MM.1S (cell line): ENCODE results near the gene TSG101.

Experiments
- DNase-seq: peaks from one replicate; pipeline ENCODE4 v3.0.0-alpha.2; 2015
- H2AFZ ChIP-seq: fragments of 300-600 bp; sonication (generic); 2 replicates; pipeline ENCODE4 v1.6.0; 2016; ENCODE audit warnings: antibody characterized with exemption, low read length
- H3F3A ChIP-seq: fragments of 300-600 bp; sonication (generic); 2 replicates; pipeline ENCODE4 v1.6.1; 2016; ENCODE audit warnings: mild to moderate bottlenecking, antibody characterized with exemption, low read length, moderate library complexity, mixed read lengths; ENCODE audit not compliant: insufficient read depth
- H3K27ac ChIP-seq: fragments of 300-600 bp; sonication (generic); 2 replicates; pipeline ENCODE4 v1.5.1; 2016; ENCODE audit warnings: mild to moderate bottlenecking, low read length
- H3K27me3 ChIP-seq: fragments of 300-600 bp; sonication (generic); replicated peaks from 2 replicates; pipeline ENCODE4 v1.6.0; 2016; ENCODE audit warnings: low read length; ENCODE audit not compliant: insufficient read depth
- H3K36me3 ChIP-seq: fragments of 300-600 bp; sonication (generic); replicated peaks from 2 replicates; pipeline ENCODE4 v1.6.1; 2016; ENCODE audit warnings: mild to moderate bottlenecking, low read length, mixed read lengths; ENCODE audit not compliant: insufficient read depth
- H3K4me1 ChIP-seq: fragments of 300-600 bp; sonication (generic); 2 replicates; pipeline ENCODE4 v1.6.1; 2016; ENCODE audit warnings: low read length, mixed read lengths
- H3K4me2 ChIP-seq: fragments of 300-600 bp; sonication (generic); 2 replicates; pipeline ENCODE4 v1.6.0; 2016; ENCODE audit warnings: low read depth, low read length
- H3K4me3 ChIP-seq: fragments of 300-600 bp; sonication (generic); 2 replicates; pipeline ENCODE4 v1.5.1; 2016; ENCODE audit warnings: low read length, mixed read lengths
- H3K79me2 ChIP-seq: fragments of 300-600 bp; sonication (generic); 2 replicates; pipeline ENCODE4 v1.6.1; 2016; ENCODE audit warnings: mixed run types, low read length, mixed read lengths
- H3K9ac ChIP-seq: fragments of 300-600 bp; sonication (generic); 2 replicates; pipeline ENCODE4 v1.6.1; 2016; ENCODE audit warnings: low read length, mixed read lengths
- H3K9me2 ChIP-seq: fragments of 300-600 bp; sonication (generic); replicated peaks from 2 replicates; pipeline ENCODE4 v1.6.1; 2016; ENCODE audit warnings: mild to moderate bottlenecking, low read length, mixed read lengths; ENCODE audit not compliant: insufficient read depth
- H3K9me3 ChIP-seq: fragments of 300-600 bp; sonication (generic); replicated peaks from 2 replicates; pipeline ENCODE4 v1.6.1; 2016; ENCODE audit warnings: mild to moderate bottlenecking, low read length, mixed read lengths; ENCODE audit not compliant: insufficient read depth
- H4K20me1 ChIP-seq: fragments of 300-600 bp; sonication (generic); 2 replicates; pipeline ENCODE4 v1.6.1; 2016; ENCODE audit warnings: mild to moderate bottlenecking, low read length, moderate library complexity, mixed read lengths; ENCODE audit not compliant: insufficient read depth
- EZH2 ChIP-seq: fragments of 300-600 bp; sonication (generic); optimal IDR thresholded peaks from 2 replicates; pipeline ENCODE3; 2017; ENCODE audit warnings: low read depth, mild to moderate bottlenecking, antibody characterized with exemption, low read length, mixed read lengths
- EZH2phosphoT487 ChIP-seq: fragments of 300-600 bp; sonication (generic); IDR thresholded peaks from 2 replicates; pipeline ENCODE4 v1.6.1; 2018; ENCODE audit warnings: antibody characterized with exemption, low read length
- TF ChIP-seq, protein P1 (sequence below): fragments of 300-600 bp; sonication (generic); IDR thresholded peaks from 2 replicates; pipeline ENCODE4 v1.5.1; 2016; ENCODE audit warnings: antibody characterized with exemption, low read length, mixed read lengths

Gene TSG101

GRCh38 chr11:18490319-18490718 is 36.4 kb downstream of the TSG101 start:
- H3K27me3 ChIP-seq, result no peaks in the 10 kb centered on the region
- no peaks in the 10 kb centered on the region for H3K79me2 ChIP-seq
- no peak overlapping the region for H3K9ac ChIP-seq
- H3K4me2 ChIP-seq, result no peak overlapping the region
- no peaks in the 10 kb centered on the region; the same call in 1 of the 2 replicates for H4K20me1 ChIP-seq
- no peaks in the 10 kb centered on the region for H3K9me3 ChIP-seq
- H3K9me2 ChIP-seq, result no peaks in the 10 kb centered on the region
- H3K4me1 ChIP-seq, result peaks cover 22% of the 10 kb centered on the region
- H3F3A ChIP-seq, result no peaks in the 10 kb centered on the region
- DNase-seq, result no peak
- TF ChIP-seq EZH2phosphoT487 (no peak), EZH2 (no peak)
- TF ChIP-seq, protein P1, sequence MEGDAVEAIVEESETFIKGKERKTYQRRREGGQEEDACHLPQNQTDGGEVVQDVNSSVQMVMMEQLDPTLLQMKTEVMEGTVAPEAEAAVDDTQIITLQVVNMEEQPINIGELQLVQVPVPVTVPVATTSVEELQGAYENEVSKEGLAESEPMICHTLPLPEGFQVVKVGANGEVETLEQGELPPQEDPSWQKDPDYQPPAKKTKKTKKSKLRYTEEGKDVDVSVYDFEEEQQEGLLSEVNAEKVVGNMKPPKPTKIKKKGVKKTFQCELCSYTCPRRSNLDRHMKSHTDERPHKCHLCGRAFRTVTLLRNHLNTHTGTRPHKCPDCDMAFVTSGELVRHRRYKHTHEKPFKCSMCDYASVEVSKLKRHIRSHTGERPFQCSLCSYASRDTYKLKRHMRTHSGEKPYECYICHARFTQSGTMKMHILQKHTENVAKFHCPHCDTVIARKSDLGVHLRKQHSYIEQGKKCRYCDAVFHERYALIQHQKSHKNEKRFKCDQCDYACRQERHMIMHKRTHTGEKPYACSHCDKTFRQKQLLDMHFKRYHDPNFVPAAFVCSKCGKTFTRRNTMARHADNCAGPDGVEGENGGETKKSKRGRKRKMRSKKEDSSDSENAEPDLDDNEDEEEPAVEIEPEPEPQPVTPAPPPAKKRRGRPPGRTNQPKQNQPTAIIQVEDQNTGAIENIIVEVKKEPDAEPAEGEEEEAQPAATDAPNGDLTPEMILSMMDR, result no peak
- no peak overlapping the region for H3K27ac ChIP-seq
- H2AFZ ChIP-seq, result no peak overlapping the region
- no peak overlapping the region for H3K4me3 ChIP-seq
- H3K36me3 ChIP-seq, result 0 out of 2 replicates have a peak, but pooled peaks cover 4% of the 10 kb centered on the region

- no peak overlapping the region for H3K4me2 ChIP-seq
- no peaks in the 10 kb centered on the region for H3K27me3 ChIP-seq
- H3K9me2 ChIP-seq, result no peaks in the 10 kb centered on the region
- H3K79me2 ChIP-seq, result no peaks in the 10 kb centered on the region
- H3K4me3 ChIP-seq, result no peak overlapping the region
- no peak overlapping the region for H3K27ac ChIP-seq
- no peak overlapping the region for H2AFZ ChIP-seq
- H3K9ac ChIP-seq, result no peak overlapping the region
- no peak for DNase-seq
- no peaks in the 10 kb centered on the region for H3F3A ChIP-seq
- H3K4me1 ChIP-seq, result peaks cover 20% of the 10 kb centered on the region
- 0 out of 2 replicates have a peak, but pooled peaks cover 6% of the 10 kb centered on the region for H3K36me3 ChIP-seq
- H3K9me3 ChIP-seq, result no peaks in the 10 kb centered on the region
- no peaks in the 10 kb centered on the region for H4K20me1 ChIP-seq
- TF ChIP-seq EZH2, result no peak
- TF ChIP-seq, protein P1, result no peak
- no peak for TF ChIP-seq EZH2phosphoT487
These were observed 40.7 kb downstream of the TSG101 start for GRCh38 chr11:18485913-18486528.

DNA sequence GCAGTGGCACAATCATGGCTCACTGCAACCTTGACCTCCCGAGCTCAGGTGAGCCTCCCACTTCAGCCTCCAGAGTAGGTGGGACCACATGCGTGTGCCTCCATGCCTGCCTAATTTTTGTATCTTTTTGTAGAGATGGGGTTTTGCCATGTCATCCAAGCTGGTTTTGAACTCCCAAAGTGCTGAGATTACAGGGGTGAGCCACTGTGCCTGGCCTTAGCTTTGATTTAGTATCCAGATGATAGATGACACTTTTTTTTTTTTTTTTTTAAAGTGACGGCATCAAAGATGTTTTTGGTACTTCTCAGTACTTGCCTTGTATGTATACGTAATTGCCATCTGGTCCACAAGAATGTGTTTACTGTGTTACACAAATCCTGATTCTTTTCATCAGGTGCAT is 47.7 kb downstream of the TSG101 start:
- Histone ChIP-seq H2AFZ (no peak overlapping the region), H3K36me3 (peaks cover 13% of the 10 kb centered on the region; the same call in 1 of the 2 replicates), H4K20me1 (no peaks in the 10 kb centered on the region), H3K79me2 (no peaks in the 10 kb centered on the region), H3F3A (no peaks in the 10 kb centered on the region), H3K27me3 (no peaks in the 10 kb centered on the region), H3K27ac (no peak overlapping the region), H3K9me2 (no peaks in the 10 kb centered on the region), H3K4me3 (no peak overlapping the region), H3K4me1 (no peaks in the 10 kb centered on the region), H3K9me3 (no peaks in the 10 kb centered on the region), H3K4me2 (no peak overlapping the region), H3K9ac (no peak overlapping the region)
- DNase-seq, result no peak
- TF ChIP-seq EZH2phosphoT487, result no peak

GRCh38 chr11:18472587-18472986 is 54.2 kb downstream of the TSG101 start:
- Histone ChIP-seq H3K9me3 (no peaks in the 10 kb centered on the region), H3K4me2 (no peak overlapping the region), H3K9ac (no peak overlapping the region), H3F3A (no peaks in the 10 kb centered on the region), H3K36me3 (no peaks in the 10 kb centered on the region), H3K79me2 (no peaks in the 10 kb centered on the region), H3K4me3 (no peak overlapping the region), H4K20me1 (no peaks in the 10 kb centered on the region), H3K4me1 (no peaks in the 10 kb centered on the region), H3K27me3 (no peaks in the 10 kb centered on the region), H3K27ac (no peak overlapping the region), H2AFZ (no peak overlapping the region), H3K9me2 (no peaks in the 10 kb centered on the region)
- DNase-seq, result no peak
- TF ChIP-seq EZH2 (no peak), EZH2phosphoT487 (no peak)
- TF ChIP-seq, protein P1, result no peak
